GM21619 (cell line): Measurements from ENCODE around the gene NOTCH4.

Source experiments
- ATAC-seq: cut with Tn5 transposase; IDR thresholded peaks from one replicate; pipeline ENCODE4 v1.9.1; 2021; ENCODE audit not compliant: unreplicated experiment

The NOTCH4 gene

GRCh38 chr6:32147401-32148132 lies 76.3 kb downstream of the NOTCH4 start:
- no peak for ATAC-seq

DNA sequence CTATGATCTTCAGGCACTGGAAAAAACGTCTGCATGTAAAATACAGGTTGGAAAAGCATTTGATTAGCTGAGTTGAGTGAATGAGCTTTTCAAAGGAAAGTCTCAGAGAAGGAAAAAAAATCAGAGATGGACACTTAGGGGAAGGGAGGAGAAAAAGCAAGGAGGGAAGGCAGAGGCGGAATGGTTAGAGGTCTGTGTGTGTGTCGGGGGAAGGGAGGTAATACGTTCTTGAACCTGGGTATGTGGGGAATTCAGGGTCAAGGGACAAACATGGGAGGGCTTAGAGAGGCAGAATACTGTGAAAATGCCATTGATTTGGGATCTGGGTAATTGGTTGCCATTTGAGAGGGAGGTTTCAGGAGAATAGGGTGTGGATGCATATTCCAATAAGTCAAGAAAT lies 77.2 kb downstream of the NOTCH4 start:
- no peak for ATAC-seq

DNA sequence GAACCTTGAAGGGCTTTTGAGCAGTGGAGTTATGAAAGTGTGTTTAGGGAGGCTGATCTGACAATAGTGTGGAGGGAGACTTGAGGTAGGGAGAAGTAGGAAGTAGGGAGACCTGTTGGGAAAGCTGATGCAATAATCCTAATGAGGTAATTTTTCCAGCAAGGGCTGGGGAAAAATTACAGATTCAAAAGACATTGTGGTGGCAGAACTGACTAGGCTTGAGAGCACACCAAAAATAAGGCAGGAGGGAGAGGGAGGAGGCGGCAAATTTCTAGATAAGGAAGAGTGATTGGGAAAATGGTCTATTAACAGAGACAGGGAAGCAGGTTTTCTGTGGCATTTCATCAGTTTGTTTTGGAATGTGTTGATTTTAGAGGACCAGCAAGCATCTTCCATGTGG lies 77.6 kb downstream of the NOTCH4 start:
- ATAC-seq, result no peak
